Caco-2 (cell line): ENCODE measurements around the gene CAMK2D. TPM values are rescaled to one million over a fixed set of nuclear protein-coding genes. Genes with fewer than 3 reads are reported as not detected.

Experiments
- BruUV-seq: library from RNA; stranded (reverse); fragments of 400-500 nt; replicated peaks from 2 replicates; lab custom pipeline; 2021; lab: Mats Ljungman, UMichigan
- CTCF ChIA-PET: fragments of 300-600 bp; sonication (Branson Sonifier 250); formaldehyde crosslinking; loops from one replicate; lab custom pipeline; 2022; ENCODE audit warnings: antibody characterized with exemption; lab: Charles Lee
- POLR2A ChIA-PET: fragments of 300-600 bp; sonication (Branson Sonifier 250); formaldehyde crosslinking; loops from one replicate; lab custom pipeline; 2022; ENCODE audit warnings: antibody characterized with exemption; lab: Charles Lee
- DNase-seq, 2 experiments: peaks; one replicate each; pipeline versions ENCODE4 v3.0.0 to v3.0.0-alpha.2; 2020 to 2022
- H3K27me3 ChIP-seq: replicated peaks from 2 replicates; pipeline ENCODE4 v1.6.0; 2011; ENCODE audit warnings: low read length; ENCODE audit not compliant: control insufficient read depth, insufficient read depth
- H3K36me3 ChIP-seq: 2 replicates; pipeline ENCODE4 v1.5.1; 2011; ENCODE audit warnings: low read length; ENCODE audit not compliant: control insufficient read depth, insufficient read depth
- H3K4me1 ChIP-seq: fragments of 250-450 bp; sonication (Bioruptor Pico); 2 replicates; pipeline ENCODE4 v1.5.1; 2020; ENCODE audit warnings: mild to moderate bottlenecking
- H3K4me3 ChIP-seq: 2 replicates; pipeline ENCODE4 v1.5.1; 2011; ENCODE audit warnings: low read depth, mild to moderate bottlenecking, control low read depth, low read length
- H3K9me3 ChIP-seq: fragments of 250-450 bp; sonication (Bioruptor Pico); 2 replicates; pipeline ENCODE4 v1.5.1; 2020; ENCODE audit warnings: mild to moderate bottlenecking, moderate library complexity
- H3K27ac Mint-ChIP-seq: one replicate; pipeline ENCODE4 v1.8.0; 2022; ENCODE audit warnings: mixed read lengths; ENCODE audit not compliant: unreplicated experiment
- H3K27me3 Mint-ChIP-seq: one replicate; pipeline ENCODE4 v1.8.0; 2022; ENCODE audit warnings: mixed read lengths; ENCODE audit not compliant: insufficient read depth, unreplicated experiment
- H3K36me3 Mint-ChIP-seq: one replicate; pipeline ENCODE4 v1.8.0; 2022; ENCODE audit warnings: mild to moderate bottlenecking, mixed read lengths; ENCODE audit not compliant: insufficient read depth, unreplicated experiment
- H3K4me1 Mint-ChIP-seq: one replicate; pipeline ENCODE4 v1.8.0; 2022; ENCODE audit warnings: low read depth, mixed read lengths; ENCODE audit not compliant: unreplicated experiment
- H3K4me3 Mint-ChIP-seq: one replicate; pipeline ENCODE4 v1.8.0; 2022; ENCODE audit warnings: mild to moderate bottlenecking, moderate library complexity, mixed read lengths; ENCODE audit not compliant: unreplicated experiment
- H3K9me3 Mint-ChIP-seq: one replicate; pipeline ENCODE4 v1.8.0; 2022; ENCODE audit warnings: mixed read lengths; ENCODE audit not compliant: unreplicated experiment
- CTCF ChIP-seq, 2 experiments: fragments of 200-600 bp in 1 of 2; IDR thresholded peaks; 1 replicate in 1 of 2; 2 replicates in 1 of 2; pipeline versions ENCODE4 v1.5.1 to v1.8.0; 2011 to 2022; ENCODE audit warnings: antibody characterized with exemption in 1 of 2, control low read depth in 1 of 2, inconsistent platforms in 1 of 2, low read depth in 1 of 2, low read length in 1 of 2, mild to moderate bottlenecking in 1 of 2, moderate library complexity in 1 of 2; ENCODE audit not compliant: insufficient read depth in 1 of 2, severe bottlenecking in 1 of 2, unreplicated experiment in 1 of 2
- intact Hi-C: fragments of 100-400 bp; cut with micrococcal nuclease; formaldehyde crosslinking; loops from one replicate; pipeline ENCODE4 v1.10.0; 2022; ENCODE audit not compliant: unreplicated experiment
- total RNA-seq: library from RNA; stranded (reverse); gene quantifications from 2 replicates; pipeline ENCODE4 v1.2.3, GENCODE V29; 2022

The CAMK2D gene
- total RNA-seq, 1 experiment from 2014 or later: 65.6 TPM

GRCh38 chr4:113524096-113524495, 237.4 kb downstream of the CAMK2D start:
- intact Hi-C loops: no loop called here
- H3K27me3 Mint-ChIP-seq: no peaks in the 10 kb centered on the region
- peaks cover 15% of the 10 kb centered on the region for H3K36me3 Mint-ChIP-seq
- no peak overlapping the region for H3K27ac Mint-ChIP-seq
- Histone ChIP-seq H3K4me1 (no peaks in the 10 kb centered on the region), H3K9me3 (no peaks in the 10 kb centered on the region), H3K27me3 (no peaks in the 10 kb centered on the region), H3K4me3 (no peak overlapping the region), H3K36me3 (no peaks in the 10 kb centered on the region)
- ChIA-PET POLR2A (no interaction called here), CTCF (no interaction called here)
- no peaks in the 10 kb centered on the region for H3K4me1 Mint-ChIP-seq
- H3K9me3 Mint-ChIP-seq: no peaks in the 10 kb centered on the region
- DNase-seq: no peak
- H3K4me3 Mint-ChIP-seq: no peak overlapping the region
- no TSS peak for BruUV-seq
- no peak for TF ChIP-seq CTCF (IDR thresholded peaks at IDR 0.05; ENCODE audit: insufficient read depth in 1 of 2, low read depth in 1 of 2, low read length in 1 of 2, severe bottlenecking in 1 of 2, unreplicated experiment in 1 of 2)

GRCh38 chr4:113522433-113522832, 239.1 kb downstream of the CAMK2D start:
- ChIA-PET CTCF (no interaction called here), POLR2A (no interaction called here)
- BruUV-seq: no TSS peak
- H3K9me3 Mint-ChIP-seq: no peaks in the 10 kb centered on the region
- H3K27me3 Mint-ChIP-seq: no peaks in the 10 kb centered on the region
- TF ChIP-seq CTCF (IDR thresholded peaks at IDR 0.05; ENCODE audit: insufficient read depth in 1 of 2, low read depth in 1 of 2, low read length in 1 of 2, severe bottlenecking in 1 of 2, unreplicated experiment in 1 of 2): no peak
- no peak overlapping the region for H3K4me3 Mint-ChIP-seq
- Histone ChIP-seq H3K4me1 (no peaks in the 10 kb centered on the region), H3K36me3 (no peaks in the 10 kb centered on the region), H3K4me3 (no peak overlapping the region), H3K9me3 (no peaks in the 10 kb centered on the region), H3K27me3 (no peaks in the 10 kb centered on the region)
- DNase-seq: no peak
- no peaks in the 10 kb centered on the region for H3K4me1 Mint-ChIP-seq
- H3K27ac Mint-ChIP-seq: no peak overlapping the region
- intact Hi-C loops: no loop called here
- H3K36me3 Mint-ChIP-seq: peaks cover 22% of the 10 kb centered on the region

GRCh38 chr4:113513382-113513781, 248.2 kb downstream of the CAMK2D start:
- BruUV-seq: no TSS peak
- Histone ChIP-seq H3K36me3 (no peaks in the 10 kb centered on the region), H3K9me3 (no peaks in the 10 kb centered on the region), H3K4me3 (no peak overlapping the region), H3K4me1 (no peaks in the 10 kb centered on the region), H3K27me3 (no peaks in the 10 kb centered on the region)
- H3K27ac Mint-ChIP-seq: no peak overlapping the region
- POLR2A ChIA-PET: no interaction called here
- H3K36me3 Mint-ChIP-seq: peaks cover 27% of the 10 kb centered on the region
- TF ChIP-seq CTCF (IDR thresholded peaks at IDR 0.05; ENCODE audit: insufficient read depth in 1 of 2, low read depth in 1 of 2, low read length in 1 of 2, severe bottlenecking in 1 of 2, unreplicated experiment in 1 of 2): no peak
- H3K27me3 Mint-ChIP-seq: no peaks in the 10 kb centered on the region
- H3K9me3 Mint-ChIP-seq: no peaks in the 10 kb centered on the region
- no peak for DNase-seq
- intact Hi-C loops: no loop called here
- CTCF ChIA-PET: no interaction called here
- H3K4me1 Mint-ChIP-seq: no peaks in the 10 kb centered on the region
- H3K4me3 Mint-ChIP-seq: no peak overlapping the region
